Activated B cell treated with CpG ODN at 0.5 μM for 24 hours (primary cell): Measurements from ENCODE around the gene ARHGAP26. TPM values are rescaled to one million over a fixed set of nuclear protein-coding genes. Genes with fewer than 3 reads are reported as not detected.

Experiments
- ATAC-seq: fragments of 200-7000 bp; cut with Tn5 transposase; one replicate; pipeline ENCODE4 v1.10.0; 2021; ENCODE audit warnings: low read depth, mild to moderate bottlenecking, moderate library complexity
- CTCF ChIA-PET: fragments of 350-600 bp; sonication (Branson Sonifier 250); formaldehyde crosslinking; loops from one replicate; lab custom pipeline; 2021; ENCODE audit warnings: antibody characterized with exemption; lab: Charles Lee
- POLR2A ChIA-PET: fragments of 350-600 bp; sonication (Branson Sonifier 250); formaldehyde crosslinking; loops from one replicate; lab custom pipeline; 2021; ENCODE audit warnings: antibody characterized with exemption; lab: Charles Lee
- DNase-seq: peaks from one replicate; pipeline ENCODE4 v3.0.0; 2022
- H3K27ac Mint-ChIP-seq: one replicate; pipeline ENCODE4 v1.8.0; 2020; ENCODE audit warnings: mixed read lengths
- H3K27me3 Mint-ChIP-seq: one replicate; pipeline ENCODE4 v1.8.0; 2021; ENCODE audit warnings: mixed read lengths
- H3K36me3 Mint-ChIP-seq: one replicate; pipeline ENCODE4 v1.8.0; 2021; ENCODE audit warnings: low read depth, mixed read lengths
- H3K4me1 Mint-ChIP-seq: one replicate; pipeline ENCODE4 v1.8.0; 2021; ENCODE audit warnings: mixed read lengths
- H3K4me3 Mint-ChIP-seq: one replicate; pipeline ENCODE4 v1.8.0; 2020; ENCODE audit warnings: mild to moderate bottlenecking, mixed read lengths
- H3K9me3 Mint-ChIP-seq: one replicate; pipeline ENCODE4 v1.8.0; 2020; ENCODE audit warnings: mixed read lengths
- CTCF ChIP-seq: fragments of 200-600 bp; IDR thresholded peaks from one replicate; pipeline ENCODE4 v1.8.0; 2022; ENCODE audit warnings: antibody characterized with exemption, mild to moderate bottlenecking
- intact Hi-C: fragments of 100-400 bp; cut with micrococcal nuclease; formaldehyde crosslinking; loops from one replicate; pipeline ENCODE4 v1.15.1; 2024
- total RNA-seq: library from RNA; stranded (reverse); gene quantifications from 2 replicates; pipeline ENCODE4 v1.2.3, GENCODE V29; 2022

Gene ARHGAP26
- total RNA-seq, 1 donor from 2014 or later, result 20.9 TPM

GRCh38 chr5:143162810-143163209 is 392.6 kb downstream of the ARHGAP26 start:
- ChIA-PET POLR2A (no interaction called here), CTCF (no interaction called here)
- DNase-seq (no peak), ATAC-seq (no peak)
- no peak overlapping the region for H3K4me3 Mint-ChIP-seq
- H3K9me3 Mint-ChIP-seq, result no peaks in the 10 kb centered on the region
- no peaks in the 10 kb centered on the region for H3K27me3 Mint-ChIP-seq
- no peak for TF ChIP-seq CTCF
- H3K4me1 Mint-ChIP-seq, result peaks cover 11% of the 10 kb centered on the region
- H3K36me3 Mint-ChIP-seq, result no peaks in the 10 kb centered on the region
- intact Hi-C loops, result no loop called here
- no peak overlapping the region for H3K27ac Mint-ChIP-seq

- H3K4me3 Mint-ChIP-seq, result no peak overlapping the region
- ChIA-PET POLR2A (no interaction called here), CTCF (no interaction called here)
- no peaks in the 10 kb centered on the region for H3K9me3 Mint-ChIP-seq
- no peak overlapping the region for H3K27ac Mint-ChIP-seq
- intact Hi-C loops, result no loop called here
- peaks cover 11% of the 10 kb centered on the region for H3K4me1 Mint-ChIP-seq
- ATAC-seq (no peak), DNase-seq (no peak)
- no peak for TF ChIP-seq CTCF
- H3K36me3 Mint-ChIP-seq, result no peaks in the 10 kb centered on the region
- no peaks in the 10 kb centered on the region for H3K27me3 Mint-ChIP-seq
Measured at GRCh38 chr5:143164557-143164956, 394.4 kb downstream of the ARHGAP26 start.

GRCh38 chr5:143165049-143165880 is 395.1 kb downstream of the ARHGAP26 start:
- Mint-ChIP-seq H3K27me3 (no peaks in the 10 kb centered on the region), H3K4me1 (peaks cover 11% of the 10 kb centered on the region), H3K36me3 (no peaks in the 10 kb centered on the region), H3K27ac (no peak overlapping the region), H3K9me3 (no peaks in the 10 kb centered on the region), H3K4me3 (no peak overlapping the region)
- ChIA-PET POLR2A (no interaction called here), CTCF (no interaction called here)
- no peak for ATAC-seq
- no peak for TF ChIP-seq CTCF
- intact Hi-C loops, result no loop called here
- no peak for DNase-seq

GRCh38 chr5:143166090-143166489 is 395.9 kb downstream of the ARHGAP26 start:
- no peak for TF ChIP-seq CTCF
- intact Hi-C loops, result no loop called here

GRCh38 chr5:143166661-143167420 is 396.7 kb downstream of the ARHGAP26 start:
- ATAC-seq (no peak), DNase-seq (no peak)
- intact Hi-C loops, result no loop called here
- TF ChIP-seq CTCF, result no peak
- CTCF ChIA-PET, result no interaction called here
- POLR2A ChIA-PET, result no interaction called here
- Mint-ChIP-seq H3K9me3 (no peaks in the 10 kb centered on the region), H3K4me1 (peaks cover 11% of the 10 kb centered on the region), H3K4me3 (no peak overlapping the region), H3K27ac (no peak overlapping the region), H3K27me3 (no peaks in the 10 kb centered on the region), H3K36me3 (no peaks in the 10 kb centered on the region)

More at GRCh38 chr5:143166090-143166489, 395.9 kb downstream of the ARHGAP26 start:
- Mint-ChIP-seq H3K9me3 (no peaks in the 10 kb centered on the region), H3K36me3 (no peaks in the 10 kb centered on the region), H3K4me1 (peaks cover 11% of the 10 kb centered on the region), H3K4me3 (no peak overlapping the region), H3K27me3 (no peaks in the 10 kb centered on the region), H3K27ac (no peak overlapping the region)
- CTCF ChIA-PET, result no interaction called here
- POLR2A ChIA-PET, result no interaction called here
- ATAC-seq (no peak), DNase-seq (no peak)
